K562 (cell line): ENCODE results near the gene SCARB2. TPM values are rescaled to one million over a fixed set of nuclear protein-coding genes. Genes with fewer than 3 reads are reported as not detected.
A peak's percentile ranks its signal among the peaks of the same experiment; 100 is the strongest.

Experiments used
- ARID4B ChIP-seq: sonication (generic); formaldehyde crosslinking; IDR thresholded peaks from 2 replicates; pipeline ENCODE4 v1.8.0; 2022; ENCODE audit warnings: mild to moderate bottlenecking, missing genetic modification reagents
- ASH1L ChIP-seq: fragments of 450-650 bp; IDR thresholded peaks from 2 replicates; pipeline ENCODE4 v1.6.1; 2018; ENCODE audit warnings: borderline replicate concordance, mild to moderate bottlenecking, low read depth; ENCODE audit not compliant: partially characterized antibody
- BMI1 ChIP-seq: fragments of 150-350 bp; IDR thresholded peaks from 2 replicates; pipeline ENCODE4 v1.6.1; 2014; ENCODE audit warnings: low read length
- CBX2 ChIP-seq: fragments of 200-600 bp; sonication (generic); IDR thresholded peaks from one replicate; pipeline ENCODE4 v1.6.1; 2012; ENCODE audit warnings: mild to moderate bottlenecking, low read length, inconsistent platforms; ENCODE audit not compliant: insufficient read depth, poor library complexity, severe bottlenecking
- CBX3 ChIP-seq, 2 experiments: IDR thresholded peaks; 1 replicate in 1 of 2; 2 replicates in 1 of 2; pipeline ENCODE4 v1.6.1; 2012; ENCODE audit warnings: inconsistent platforms in 2 of 2, low read length in 2 of 2, borderline replicate concordance in 1 of 2, control low read depth in 1 of 2
- ETV1 ChIP-seq: fragments of 450-650 bp; conservative IDR thresholded peaks from 2 replicates; pipeline ENCODE4 v1.6.1; 2016; ENCODE audit warnings: missing genetic modification characterization, control low read depth, low read depth, missing compliant biosample characterization
- FOXA3 ChIP-seq, 2 experiments: fragments of 450-650 bp in 1 of 2; sonication (generic) in 1 of 2; formaldehyde crosslinking; IDR thresholded peaks in 1 of 2; conservative IDR thresholded peaks in 1 of 2; 2 replicates each; pipeline versions ENCODE4 v1.4.0 to v1.8.0; 2020 to 2022; ENCODE audit warnings: mild to moderate bottlenecking in 2 of 2, missing genetic modification reagents in 1 of 2
- HMGN3 ChIP-seq: IDR thresholded peaks from 2 replicates; pipeline ENCODE4 v1.6.1; 2011; ENCODE audit warnings: borderline replicate concordance, low read depth, mild to moderate bottlenecking, mixed read lengths, low read length; ENCODE audit not compliant: insufficient read length; ENCODE audit errors: extremely low read depth
- NFE2 ChIP-seq: IDR thresholded peaks from 2 replicates; pipeline ENCODE4 v1.6.1; 2014; ENCODE audit warnings: antibody characterized with exemption, low read depth
- NFIC ChIP-seq: fragments of 450-650 bp; IDR thresholded peaks from 2 replicates; pipeline ENCODE4 v1.6.1; 2017; ENCODE audit warnings: mild to moderate bottlenecking, inconsistent platforms
- SMAD1 ChIP-seq: fragments of 150-350 bp; IDR thresholded peaks from 2 replicates; pipeline ENCODE4 v1.6.1; 2014; ENCODE audit warnings: low read length, low read depth; ENCODE audit not compliant: partially characterized antibody
- STAG1 ChIP-seq: sonication (generic); formaldehyde crosslinking; IDR thresholded peaks from 2 replicates; pipeline ENCODE4 v1.5.0; 2020; ENCODE audit warnings: missing genetic modification reagents, borderline replicate concordance
- TOE1 ChIP-seq, 2 experiments: fragments of 450-650 bp in 1 of 2; sonication (generic) in 1 of 2; formaldehyde crosslinking in 1 of 2; IDR thresholded peaks; 2 replicates each; pipeline versions ENCODE4 v1.7.1 to v1.8.0; 2016 to 2022; ENCODE audit warnings: borderline replicate concordance in 2 of 2, mild to moderate bottlenecking in 2 of 2, antibody characterized with exemption in 1 of 2, inconsistent platforms in 1 of 2, low read depth in 1 of 2, missing genetic modification reagents in 1 of 2, moderate library complexity in 1 of 2
- ZC3H11A ChIP-seq: IDR thresholded peaks from 2 replicates; pipeline ENCODE4 v1.6.1; 2012; ENCODE audit warnings: low read depth, low read length, improper control_type of control experiment
- ZNF354B ChIP-seq: fragments of 250-450 bp; sonication (Bioruptor Pico); IDR thresholded peaks from 2 replicates; pipeline ENCODE4 v1.4.0; 2020
- ZNF584 ChIP-seq: fragments of 200-800 bp; sonication (Bioruptor generic); IDR thresholded peaks from 2 replicates; pipeline ENCODE4 v1.6.1; 2016; ENCODE audit warnings: low read depth, mild to moderate bottlenecking, missing genetic modification characterization, missing compliant biosample characterization
- polyA plus RNA-seq, 8 experiments: library from polyadenylated mRNA; depleted of rRNA in 4 of 8; stranded (reverse) in 5 of 8; unstranded in 3 of 8; fragments of >200 nt; fragmentation: Nextera tagmentation in 2 of 8; fragmentation: Illumina TruSeq in 1 of 8; extraction: Ambion mirVana in 2 of 8; extraction: Trizol in 1 of 8; gene quantifications; 2 replicates each; pipeline versions ENCODE4 v1.2.1 to v1.2.3, GENCODE V29; 2011 to 2014; ENCODE audit warnings: inconsistent platforms in 1 of 8, missing spikeins in 1 of 8
- total RNA-seq, 7 experiments: library from RNA; depleted of rRNA in 6 of 7; stranded (reverse); fragments of >200 nt in 6 of 7; fragmentation: Illumina TruSeq in 2 of 7; extraction: Trizol in 2 of 7; gene quantifications; 2 replicates each; pipeline versions ENCODE4 v1.2.1 to v1.2.3, GENCODE V29; 2011 to 2021; ENCODE audit warnings: low replicate concordance in 1 of 7
- TF ChIP-seq, protein P1 (sequence below): sonication (generic); formaldehyde crosslinking; IDR thresholded peaks from 2 replicates; pipeline ENCODE4 v1.8.1; 2023; ENCODE audit warnings: mild to moderate bottlenecking, missing genetic modification reagents
- TF ChIP-seq, protein P2 (sequence below): fragments of 250-450 bp; sonication (Bioruptor Pico); IDR thresholded peaks from 2 replicates; pipeline ENCODE4 v1.8.0; 2022; ENCODE audit warnings: inconsistent platforms, mild to moderate bottlenecking, moderate library complexity, borderline replicate concordance
- TF ChIP-seq, protein P3 (sequence below): fragments of 450-650 bp; IDR thresholded peaks from 2 replicates; pipeline ENCODE4 v1.6.1; 2017; ENCODE audit warnings: mild to moderate bottlenecking, moderate library complexity

The SCARB2 gene
- total and polyA plus RNA-seq, 9 of the 15 experiments (the other 6 are each of a cell fraction or from before 2014, with no cell fraction given) = 6.1 to 25.8 (median 17.8) TPM

GRCh38 chr4:76147454-76148141 is 66.0 kb downstream of the SCARB2 start (continued):
- TF ChIP-seq, protein P1, sequence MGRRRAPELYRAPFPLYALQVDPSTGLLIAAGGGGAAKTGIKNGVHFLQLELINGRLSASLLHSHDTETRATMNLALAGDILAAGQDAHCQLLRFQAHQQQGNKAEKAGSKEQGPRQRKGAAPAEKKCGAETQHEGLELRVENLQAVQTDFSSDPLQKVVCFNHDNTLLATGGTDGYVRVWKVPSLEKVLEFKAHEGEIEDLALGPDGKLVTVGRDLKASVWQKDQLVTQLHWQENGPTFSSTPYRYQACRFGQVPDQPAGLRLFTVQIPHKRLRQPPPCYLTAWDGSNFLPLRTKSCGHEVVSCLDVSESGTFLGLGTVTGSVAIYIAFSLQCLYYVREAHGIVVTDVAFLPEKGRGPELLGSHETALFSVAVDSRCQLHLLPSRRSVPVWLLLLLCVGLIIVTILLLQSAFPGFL = no peak
- TF ChIP-seq ZNF354B = no peak
- TF ChIP-seq FOXA3 (CRISPR knock-in tag; conservative IDR thresholded peaks at IDR 0.05 in 1 of 2, IDR thresholded peaks at IDR 0.05 in 1 of 2) = no peak
- no peak for TF ChIP-seq SMAD1
- TF ChIP-seq, protein P2, sequence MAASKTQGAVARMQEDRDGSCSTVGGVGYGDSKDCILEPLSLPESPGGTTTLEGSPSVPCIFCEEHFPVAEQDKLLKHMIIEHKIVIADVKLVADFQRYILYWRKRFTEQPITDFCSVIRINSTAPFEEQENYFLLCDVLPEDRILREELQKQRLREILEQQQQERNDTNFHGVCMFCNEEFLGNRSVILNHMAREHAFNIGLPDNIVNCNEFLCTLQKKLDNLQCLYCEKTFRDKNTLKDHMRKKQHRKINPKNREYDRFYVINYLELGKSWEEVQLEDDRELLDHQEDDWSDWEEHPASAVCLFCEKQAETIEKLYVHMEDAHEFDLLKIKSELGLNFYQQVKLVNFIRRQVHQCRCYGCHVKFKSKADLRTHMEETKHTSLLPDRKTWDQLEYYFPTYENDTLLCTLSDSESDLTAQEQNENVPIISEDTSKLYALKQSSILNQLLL (CRISPR knock-in tag) = no peak
- TF ChIP-seq STAG1 (CRISPR knock-in tag) = no peak
- no peak for TF ChIP-seq HMGN3
- no peak for TF ChIP-seq ETV1 (tag)
- TF ChIP-seq ASH1L = no peak
- TF ChIP-seq, protein P3, sequence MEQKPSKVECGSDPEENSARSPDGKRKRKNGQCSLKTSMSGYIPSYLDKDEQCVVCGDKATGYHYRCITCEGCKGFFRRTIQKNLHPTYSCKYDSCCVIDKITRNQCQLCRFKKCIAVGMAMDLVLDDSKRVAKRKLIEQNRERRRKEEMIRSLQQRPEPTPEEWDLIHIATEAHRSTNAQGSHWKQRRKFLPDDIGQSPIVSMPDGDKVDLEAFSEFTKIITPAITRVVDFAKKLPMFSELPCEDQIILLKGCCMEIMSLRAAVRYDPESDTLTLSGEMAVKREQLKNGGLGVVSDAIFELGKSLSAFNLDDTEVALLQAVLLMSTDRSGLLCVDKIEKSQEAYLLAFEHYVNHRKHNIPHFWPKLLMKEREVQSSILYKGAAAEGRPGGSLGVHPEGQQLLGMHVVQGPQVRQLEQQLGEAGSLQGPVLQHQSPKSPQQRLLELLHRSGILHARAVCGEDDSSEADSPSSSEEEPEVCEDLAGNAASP = no peak
- TF ChIP-seq BMI1 = no peak
- peak; percentile 55 for TF ChIP-seq NFIC
- TF ChIP-seq ARID4B = no peak
- TF ChIP-seq ZNF584 = no peak
- TF ChIP-seq TOE1 (IDR thresholded peaks at IDR 0.05; ENCODE audit: borderline replicate concordance) = no peak
- TF ChIP-seq TOE1 (CRISPR knock-in tag; IDR thresholded peaks at IDR 0.05; ENCODE audit: borderline replicate concordance, low read depth) = no peak
- no peak for TF ChIP-seq NFE2
- no peak for TF ChIP-seq ZC3H11A
- TF ChIP-seq CBX2 = no peak
- no peak for TF ChIP-seq CBX3 (IDR thresholded peaks at IDR 0.05; ENCODE audit: borderline replicate concordance in 1 of 2, low read length in 2 of 2)
